Karpas-422 (cell line): ENCODE results near the gene LRP1B. TPM values are rescaled to one million over a fixed set of nuclear protein-coding genes. Genes with fewer than 3 reads are reported as not detected.

Source experiments
- DNase-seq: peaks from one replicate; pipeline ENCODE4 v3.0.0-alpha.2; 2015
- H2AFZ ChIP-seq: fragments of 200-600 bp; sonication (generic); 2 replicates; pipeline ENCODE4 v1.6.1; 2014; ENCODE audit warnings: antibody characterized with exemption, low read length, mixed read lengths
- H3K27ac ChIP-seq: fragments of 200-600 bp; sonication (generic); 2 replicates; pipeline ENCODE4 v1.5.1; 2014; ENCODE audit warnings: mild to moderate bottlenecking, low read length, moderate library complexity
- H3K27me3 ChIP-seq: fragments of 200-600 bp; sonication (generic); 2 replicates; pipeline ENCODE4 v1.6.1; 2014; ENCODE audit warnings: low read length, mixed read lengths
- H3K36me3 ChIP-seq: fragments of 200-600 bp; sonication (generic); 2 replicates; pipeline ENCODE4 v1.6.1; 2014; ENCODE audit warnings: low read length, mixed read lengths; ENCODE audit not compliant: insufficient read depth
- H3K4me1 ChIP-seq: fragments of 200-600 bp; sonication (generic); 2 replicates; pipeline ENCODE4 v1.6.1; 2014; ENCODE audit warnings: mild to moderate bottlenecking, low read length, mixed read lengths
- H3K4me2 ChIP-seq: fragments of 200-600 bp; sonication (generic); 2 replicates; pipeline ENCODE4 v1.6.1; 2014; ENCODE audit warnings: low read length, low read depth, mild to moderate bottlenecking; ENCODE audit not compliant: poor library complexity, severe bottlenecking
- H3K4me3 ChIP-seq: fragments of 200-600 bp; sonication (generic); 2 replicates; pipeline ENCODE4 v1.5.1; 2014; ENCODE audit warnings: mild to moderate bottlenecking, antibody characterized with exemption, low read length, mixed read lengths
- H3K79me2 ChIP-seq: fragments of 200-600 bp; sonication (generic); 2 replicates; pipeline ENCODE4 v1.6.1; 2014; ENCODE audit warnings: mild to moderate bottlenecking, low read length, mixed read lengths
- H3K9ac ChIP-seq: fragments of 200-600 bp; sonication (generic); 2 replicates; pipeline ENCODE4 v1.6.0; 2014; ENCODE audit warnings: low read length
- H3K9me2 ChIP-seq: fragments of 200-600 bp; sonication (generic), shearing (Covaris generic); replicated peaks from 2 replicates; pipeline ENCODE4 v1.6.0; 2014; ENCODE audit warnings: mild to moderate bottlenecking, low read length, moderate library complexity; ENCODE audit not compliant: insufficient read depth
- H3K9me3 ChIP-seq: fragments of 300-700, 200-600 bp; sonication (generic); 2 replicates; pipeline ENCODE4 v1.6.1; 2014; ENCODE audit warnings: low read length, mixed read lengths
- H4K20me1 ChIP-seq: fragments of 200-600 bp; sonication (generic); 2 replicates; pipeline ENCODE4 v1.6.1; 2014; ENCODE audit warnings: mild to moderate bottlenecking, antibody characterized with exemption, low read length, low read depth; ENCODE audit not compliant: insufficient read depth
- total RNA-seq: library from RNA; depleted of rRNA; stranded (reverse); fragments of >200 nt; shearing (Covaris generic); gene quantifications from 2 replicates; pipeline ENCODE4 v1.2.3, GENCODE V29; 2014; ENCODE audit warnings: low replicate concordance

Gene LRP1B
- total RNA-seq, 1 experiment from 2014 or later: not detected

DNA sequence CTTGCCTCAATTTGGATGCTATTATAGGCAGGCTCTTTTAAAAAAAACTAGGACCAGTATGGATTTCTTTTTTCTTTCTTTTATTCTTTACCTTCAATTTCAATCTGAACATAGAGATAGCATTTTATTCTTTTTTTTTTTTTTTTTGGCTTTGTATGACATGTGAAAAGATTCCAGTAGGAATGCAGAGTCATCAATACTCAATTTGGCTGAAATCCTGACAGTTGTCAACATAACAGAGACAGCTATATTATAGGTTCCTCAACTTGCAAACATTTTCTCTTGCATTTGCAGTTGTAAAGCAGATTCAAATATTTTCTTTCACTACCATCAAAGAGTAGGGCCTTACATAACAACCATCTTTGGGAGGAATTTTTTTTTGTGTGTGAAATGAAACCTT, 334.4 kb downstream of the LRP1B start:
- no peaks in the 10 kb centered on the region for H3K27me3 ChIP-seq
- H3K79me2 ChIP-seq: no peaks in the 10 kb centered on the region
- H3K4me3 ChIP-seq: no peak overlapping the region

DNA sequence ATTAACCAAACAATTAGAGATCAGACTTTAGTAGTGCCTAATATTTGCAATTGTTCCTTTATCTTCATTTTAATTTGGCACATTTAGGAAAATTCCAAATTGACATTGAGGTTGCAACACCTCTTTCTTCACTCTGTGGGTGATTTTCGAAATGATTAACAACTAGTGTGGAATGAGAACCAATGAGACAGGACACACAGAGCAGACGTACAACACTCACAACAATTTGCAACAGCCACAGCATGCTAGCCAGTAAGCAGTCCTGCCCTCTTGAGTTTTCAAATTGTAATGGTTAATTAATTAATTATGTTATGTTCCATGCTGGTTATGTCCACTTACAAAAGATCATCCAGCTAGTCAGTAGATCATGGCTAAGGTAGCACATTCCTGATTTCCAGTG, 339.3 kb downstream of the LRP1B start:
- Histone ChIP-seq H3K27ac (no peak overlapping the region), H4K20me1 (no peaks in the 10 kb centered on the region), H3K4me2 (no peak overlapping the region), H3K9me2 (no peaks in the 10 kb centered on the region), H3K79me2 (no peaks in the 10 kb centered on the region), H2AFZ (no peak overlapping the region), H3K4me1 (no peaks in the 10 kb centered on the region), H3K9ac (no peak overlapping the region), H3K9me3 (peaks cover 5% of the 10 kb centered on the region; the same call in 1 of the 2 replicates), H3K4me3 (no peak overlapping the region), H3K36me3 (no peaks in the 10 kb centered on the region), H3K27me3 (no peaks in the 10 kb centered on the region)
- no peak for DNase-seq

More for the DNA sequence above, 334.4 kb downstream of the LRP1B start:
- H3K9ac ChIP-seq: no peak overlapping the region
- H3K9me3 ChIP-seq: peaks cover 19% of the 10 kb centered on the region
- no peak for DNase-seq
- no peak overlapping the region for H3K27ac ChIP-seq
- no peaks in the 10 kb centered on the region for H4K20me1 ChIP-seq
- H3K9me2 ChIP-seq: no peaks in the 10 kb centered on the region
- H2AFZ ChIP-seq: no peak overlapping the region
- no peaks in the 10 kb centered on the region for H3K4me1 ChIP-seq
- H3K4me2 ChIP-seq: no peak overlapping the region
- no peaks in the 10 kb centered on the region for H3K36me3 ChIP-seq

DNA sequence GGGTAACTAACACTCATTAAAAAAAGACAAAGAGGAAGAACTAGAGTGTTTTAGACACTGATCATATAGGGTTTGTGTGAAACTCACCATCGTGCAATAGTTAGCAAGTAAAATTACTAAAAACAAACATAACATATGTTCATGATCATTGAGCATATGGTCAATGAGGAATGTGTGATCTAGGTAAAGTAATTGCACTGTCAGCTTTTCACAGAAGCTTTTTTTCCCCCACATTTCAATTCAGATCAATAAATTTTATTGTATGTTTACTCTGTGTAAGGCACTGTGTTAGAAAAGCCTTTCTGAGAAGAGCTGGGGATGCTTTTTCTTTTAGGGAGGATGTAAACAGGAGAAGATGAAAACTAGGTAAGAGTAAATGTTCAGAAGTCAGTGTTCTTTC, 348.2 kb downstream of the LRP1B start:
- Histone ChIP-seq H3K9ac (no peak overlapping the region), H3K79me2 (no peaks in the 10 kb centered on the region), H3K9me3 (peaks cover 9% of the 10 kb centered on the region; the same call in 1 of the 2 replicates), H4K20me1 (no peaks in the 10 kb centered on the region), H3K4me1 (no peaks in the 10 kb centered on the region), H2AFZ (no peak overlapping the region), H3K4me2 (no peak overlapping the region), H3K27me3 (no peaks in the 10 kb centered on the region), H3K4me3 (no peak overlapping the region), H3K27ac (no peak overlapping the region), H3K9me2 (no peaks in the 10 kb centered on the region), H3K36me3 (no peaks in the 10 kb centered on the region)
- DNase-seq: no peak

DNA sequence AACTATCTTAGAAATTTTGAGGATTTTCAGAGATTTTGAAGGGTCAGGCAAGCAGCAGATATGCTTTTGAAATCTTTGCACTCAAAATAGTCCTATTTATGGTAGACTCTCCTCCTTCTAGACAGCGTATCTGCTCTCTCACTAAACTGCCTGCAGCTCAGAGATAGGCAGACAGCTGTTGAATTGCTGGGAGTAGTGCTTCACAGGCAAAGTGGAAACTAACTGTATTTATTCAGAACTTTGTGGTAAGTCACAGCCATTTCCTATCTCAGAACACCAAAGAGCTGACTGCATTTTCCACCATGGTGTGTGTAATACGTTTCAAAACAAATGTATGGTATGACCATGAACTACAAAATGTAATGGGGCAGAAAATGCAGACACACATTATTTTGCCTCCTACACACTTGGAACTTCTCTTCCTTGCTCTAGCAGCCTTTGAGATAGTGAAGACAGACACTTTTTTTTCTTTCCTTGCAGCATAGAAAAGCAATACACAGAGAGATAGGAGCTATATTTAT, 352.4 kb downstream of the LRP1B start:
- H3K4me3 ChIP-seq: no peak overlapping the region
- no peaks in the 10 kb centered on the region for H3K9me2 ChIP-seq
- no peak overlapping the region for H3K9ac ChIP-seq
- no peaks in the 10 kb centered on the region for H3K27me3 ChIP-seq
- peaks cover 14% of the 10 kb centered on the region; the same call in 1 of the 2 replicates for H3K9me3 ChIP-seq
- no peaks in the 10 kb centered on the region for H3K36me3 ChIP-seq
- no peak overlapping the region for H2AFZ ChIP-seq
- H4K20me1 ChIP-seq: no peaks in the 10 kb centered on the region
- H3K4me2 ChIP-seq: no peak overlapping the region
- H3K79me2 ChIP-seq: no peaks in the 10 kb centered on the region
- no peaks in the 10 kb centered on the region for H3K4me1 ChIP-seq
- no peak for DNase-seq
- H3K27ac ChIP-seq: no peak overlapping the region

DNA sequence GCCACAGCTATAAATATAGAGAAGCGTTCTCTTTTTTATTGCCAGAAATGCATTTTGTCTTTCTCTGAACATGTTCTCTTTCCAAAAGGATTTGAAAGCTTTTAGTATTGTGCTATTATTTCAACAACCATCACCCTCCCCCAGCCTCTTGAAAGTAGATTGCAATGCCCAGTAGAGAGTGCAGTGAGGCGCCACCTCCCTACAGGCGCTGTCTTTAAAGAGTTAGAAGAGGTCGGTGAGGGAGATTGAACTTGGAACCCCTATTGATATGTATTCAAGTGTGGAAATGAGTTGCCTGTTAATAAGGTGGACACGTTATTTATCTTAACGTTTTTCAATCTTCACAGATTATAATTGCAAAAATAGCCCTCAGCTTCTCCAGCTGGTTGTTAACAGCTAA, 360.3 kb downstream of the LRP1B start:
- Histone ChIP-seq H3K9ac (no peak overlapping the region), H3K36me3 (no peaks in the 10 kb centered on the region), H3K9me3 (peaks cover 15% of the 10 kb centered on the region; the same call in 1 of the 2 replicates), H2AFZ (no peak overlapping the region), H3K4me1 (no peaks in the 10 kb centered on the region), H3K9me2 (no peaks in the 10 kb centered on the region), H3K27me3 (no peaks in the 10 kb centered on the region), H3K27ac (no peak overlapping the region), H3K79me2 (no peaks in the 10 kb centered on the region), H3K4me3 (no peak overlapping the region), H3K4me2 (no peak overlapping the region), H4K20me1 (no peaks in the 10 kb centered on the region)
- no peak for DNase-seq

DNA sequence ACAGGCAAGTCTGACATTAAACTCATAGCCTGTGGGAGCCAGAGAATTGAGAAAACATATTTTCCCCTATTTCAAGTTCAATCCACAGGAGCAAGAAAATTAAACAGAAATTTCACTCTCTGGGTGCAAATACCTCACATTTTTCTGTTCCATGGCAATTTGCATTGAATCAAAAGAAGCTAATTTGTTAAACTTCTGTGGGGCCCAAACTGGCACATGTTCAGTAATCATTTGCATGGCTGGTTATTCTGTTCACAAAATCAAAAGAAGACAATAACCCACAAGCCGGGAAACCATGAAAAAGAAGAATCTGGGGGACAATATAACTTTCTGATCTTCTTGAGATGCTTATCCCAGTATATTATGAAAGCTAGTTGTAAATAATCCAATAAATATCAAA, 363.1 kb downstream of the LRP1B start:
- Histone ChIP-seq H3K9me2 (no peaks in the 10 kb centered on the region), H2AFZ (no peak overlapping the region), H4K20me1 (no peaks in the 10 kb centered on the region), H3K4me1 (no peaks in the 10 kb centered on the region), H3K4me2 (no peak overlapping the region), H3K27ac (no peak overlapping the region), H3K4me3 (no peak overlapping the region), H3K9me3 (peaks cover 11% of the 10 kb centered on the region; the same call in 1 of the 2 replicates), H3K9ac (no peak overlapping the region), H3K36me3 (no peaks in the 10 kb centered on the region), H3K27me3 (no peaks in the 10 kb centered on the region), H3K79me2 (no peaks in the 10 kb centered on the region)
- DNase-seq: no peak

DNA sequence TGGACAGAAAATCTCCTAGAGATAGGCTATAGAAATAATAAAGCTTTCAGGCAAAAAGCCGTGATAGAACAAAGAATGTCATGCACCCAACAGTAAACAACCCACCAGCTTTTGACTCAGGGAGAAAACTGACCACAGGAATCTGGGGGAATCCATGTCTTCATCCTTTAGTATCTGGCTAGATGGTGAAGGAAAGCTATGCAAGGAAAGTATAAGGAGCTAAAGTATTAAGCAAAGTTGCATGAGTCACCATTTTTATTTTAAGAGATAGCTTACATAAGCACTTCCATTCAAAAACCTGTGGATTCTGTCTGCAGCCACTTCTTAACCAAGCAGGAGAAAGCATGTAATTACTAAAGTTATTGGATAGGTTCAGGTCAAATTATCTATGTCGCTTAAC, 363.8 kb downstream of the LRP1B start:
- Histone ChIP-seq H3K9me2 (no peaks in the 10 kb centered on the region), H3K9me3 (peaks cover 7% of the 10 kb centered on the region; the same call in 1 of the 2 replicates), H2AFZ (no peak overlapping the region), H3K36me3 (no peaks in the 10 kb centered on the region), H3K27ac (no peak overlapping the region), H3K27me3 (no peaks in the 10 kb centered on the region), H3K79me2 (no peaks in the 10 kb centered on the region), H3K4me1 (no peaks in the 10 kb centered on the region), H3K9ac (no peak overlapping the region), H3K4me2 (no peak overlapping the region), H4K20me1 (no peaks in the 10 kb centered on the region), H3K4me3 (no peak overlapping the region)
- DNase-seq: no peak

DNA sequence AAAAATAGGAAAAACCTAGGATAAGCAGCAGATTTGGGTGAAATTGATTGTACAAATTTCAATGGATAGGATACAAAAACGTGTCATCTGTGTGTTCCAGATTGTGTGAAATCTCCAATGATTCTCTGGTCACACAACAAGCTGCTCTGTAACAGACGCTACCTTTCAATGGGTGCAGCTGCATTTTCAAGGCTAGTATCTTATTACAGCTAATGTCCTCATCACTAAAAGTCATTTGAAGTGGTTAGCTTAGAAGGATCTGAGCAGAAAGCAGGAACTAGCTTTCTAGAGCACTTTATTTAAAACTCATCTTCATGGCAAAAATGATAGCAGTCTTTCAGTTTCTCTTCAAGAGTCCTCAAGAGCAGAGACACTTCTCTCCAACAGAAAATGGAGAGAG, 364.6 kb downstream of the LRP1B start:
- Histone ChIP-seq H3K27ac (no peak overlapping the region), H4K20me1 (no peaks in the 10 kb centered on the region), H3K9me2 (no peaks in the 10 kb centered on the region), H3K9ac (no peak overlapping the region), H3K4me1 (no peaks in the 10 kb centered on the region), H3K36me3 (no peaks in the 10 kb centered on the region), H3K4me3 (no peak overlapping the region), H3K4me2 (no peak overlapping the region), H2AFZ (no peak overlapping the region), H3K9me3 (peaks cover 7% of the 10 kb centered on the region; the same call in 1 of the 2 replicates), H3K79me2 (no peaks in the 10 kb centered on the region), H3K27me3 (no peaks in the 10 kb centered on the region)
- DNase-seq: no peak
